NCI-H345 treated with DMSO at 0.1 percent for 48 hours (cell line): ENCODE results near the gene RSAD1.
A peak's percentile ranks its signal among the peaks of the same experiment; 100 is the strongest.

Experiments used
- DNase-seq: peaks from one replicate; lab custom pipeline; 2025; ENCODE audit not compliant: unreplicated experiment; lab: John Stamatoyannopoulos, UW

Gene RSAD1

GRCh38 chr17:50457621-50458020, 21.0 kb upstream of the RSAD1 start:
- DNase-seq = no peak

DNA sequence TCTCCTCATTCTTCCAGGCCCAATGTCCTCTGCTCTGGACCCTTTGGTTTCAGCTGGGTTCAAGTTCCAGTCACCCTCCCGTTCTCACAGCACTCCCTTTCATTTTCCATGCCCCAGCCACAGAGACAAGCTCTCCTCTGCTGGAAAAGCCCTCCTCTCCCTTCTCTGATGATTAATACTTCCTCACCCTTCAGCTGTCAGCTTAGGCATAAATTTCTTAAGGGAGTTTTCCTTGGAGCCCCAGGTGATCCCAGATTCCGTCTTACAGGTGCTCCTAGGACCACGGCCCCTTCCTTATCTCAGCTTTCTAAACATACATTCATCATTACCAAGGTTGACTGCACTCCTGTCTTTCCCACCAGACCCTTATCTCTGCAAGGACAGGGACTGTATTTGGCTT, 20.4 kb upstream of the RSAD1 start:
- DNase-seq = no peak

DNA sequence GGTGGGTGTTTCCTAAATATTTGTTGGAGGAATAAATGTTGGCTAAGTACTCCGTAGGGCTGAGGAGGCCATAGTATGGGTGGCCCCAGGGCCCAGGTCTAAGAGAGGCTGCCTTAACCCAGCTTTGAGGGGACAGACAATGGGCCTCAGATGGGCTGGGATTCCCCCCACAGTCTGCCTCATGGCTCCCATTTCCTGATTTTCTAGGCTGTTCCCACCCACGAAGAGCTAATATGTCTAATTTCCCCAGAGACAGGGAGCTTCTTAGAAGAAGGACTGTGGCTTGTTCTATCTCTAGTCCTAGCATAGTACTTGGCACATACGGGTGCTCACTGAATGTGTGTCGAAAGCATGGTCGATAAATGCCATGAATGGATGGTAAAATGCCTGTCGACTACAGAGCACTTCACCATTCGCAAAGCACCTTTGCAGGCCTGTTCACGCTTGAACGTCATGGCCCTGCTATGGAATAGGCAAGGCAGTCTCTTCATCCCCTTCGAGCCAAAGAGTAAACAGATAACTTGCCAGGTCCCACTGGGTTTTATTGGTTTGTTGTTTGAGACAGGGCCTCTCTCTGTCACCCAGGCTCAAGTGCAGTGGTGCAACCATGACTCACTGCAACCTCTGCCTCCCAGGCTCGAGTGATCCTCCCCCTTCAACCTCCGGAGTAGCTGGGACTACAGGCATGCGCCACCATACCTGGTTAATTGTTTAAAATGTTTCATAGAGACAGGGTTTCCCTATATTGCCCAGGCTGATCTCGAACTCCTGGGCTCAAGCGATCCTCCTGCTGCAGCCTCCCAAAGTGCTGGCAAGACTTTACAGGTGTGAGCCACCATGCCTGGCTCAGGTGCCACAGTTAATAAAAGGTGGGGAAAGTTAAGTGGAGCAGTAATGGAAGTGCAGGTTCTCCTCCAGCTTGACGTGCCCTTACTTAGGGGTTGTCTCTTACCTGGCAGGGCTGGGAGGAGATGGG, 19.7 kb upstream of the RSAD1 start:
- DNase-seq = peak; percentile 50

DNA sequence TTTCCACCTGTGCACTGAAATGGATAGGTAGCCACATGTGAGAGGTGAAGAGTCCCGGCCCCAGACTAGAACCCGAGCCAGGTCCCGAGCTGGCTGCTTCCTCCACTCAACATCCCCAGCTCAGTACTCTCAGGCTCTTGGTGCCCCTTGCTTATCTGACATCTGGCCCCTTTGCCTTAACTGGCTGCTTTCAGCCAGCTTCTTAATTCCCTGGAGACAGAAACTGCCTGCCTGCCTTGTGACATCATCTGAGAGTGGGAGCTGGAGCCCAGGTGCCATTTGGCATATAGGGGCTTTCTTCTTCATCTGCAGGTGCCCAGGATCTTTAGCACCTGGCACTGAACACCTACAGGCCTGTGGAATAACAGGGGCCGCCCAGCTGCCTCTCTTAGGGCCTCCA, 18.9 kb upstream of the RSAD1 start:
- no peak for DNase-seq

- DNase-seq = no peak
Measured at GRCh38 chr17:50460831-50461526, 17.7 kb upstream of the RSAD1 start.

DNA sequence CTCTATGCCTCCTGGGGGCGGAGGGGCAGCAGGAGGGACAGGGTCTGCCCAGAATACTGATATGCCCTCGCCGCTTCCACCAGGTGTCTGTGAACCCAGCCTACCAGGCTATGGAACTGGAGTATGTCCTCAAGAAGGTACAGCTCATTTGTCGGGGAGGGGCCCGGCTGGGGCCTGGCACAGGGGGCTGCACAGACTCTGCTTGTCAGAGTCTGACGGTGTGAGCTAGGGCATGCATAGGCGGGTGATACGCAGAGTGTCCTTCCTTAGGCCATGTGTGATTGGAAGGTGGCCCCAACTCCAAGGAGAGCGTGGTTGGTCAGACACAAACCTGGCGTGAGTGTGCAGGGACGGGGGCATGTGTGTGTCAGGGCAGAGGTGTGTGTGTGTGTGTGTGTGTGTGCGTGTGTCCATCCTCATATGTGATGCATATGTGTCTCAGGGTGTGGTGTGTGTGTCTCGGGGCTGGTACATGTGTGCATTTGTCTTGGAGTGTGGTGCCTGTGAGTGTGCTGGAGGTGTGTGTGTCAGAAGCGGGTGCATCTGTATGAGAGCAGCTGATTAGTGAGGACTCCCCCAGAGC, 17.0 kb upstream of the RSAD1 start:
- DNase-seq = no peak

GRCh38 chr17:50462446-50462845, 16.2 kb upstream of the RSAD1 start:
- DNase-seq = no peak

DNA sequence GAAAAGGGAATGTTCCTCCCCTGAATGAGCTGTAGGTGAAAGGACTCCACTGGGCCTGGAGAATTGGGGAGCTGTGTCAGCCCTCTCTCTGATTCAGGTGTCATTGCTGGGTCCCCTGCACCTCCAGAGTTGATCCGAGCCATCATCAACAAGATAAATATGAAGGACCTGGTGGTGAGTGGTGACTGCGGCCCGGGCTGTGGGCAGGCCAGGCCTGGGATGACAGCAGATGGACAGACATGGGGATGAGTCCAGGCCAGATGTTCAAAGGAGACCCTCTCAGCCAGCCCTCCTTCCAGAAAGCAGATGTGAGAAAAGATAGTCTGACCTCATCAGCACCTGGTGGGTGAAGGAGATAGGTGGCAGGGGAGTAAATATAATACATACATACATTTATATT, 14.5 kb upstream of the RSAD1 start:
- DNase-seq = no peak

GRCh38 chr17:50464736-50465135, 13.9 kb upstream of the RSAD1 start:
- DNase-seq = no peak

- DNase-seq = no peak
Measured at GRCh38 chr17:50465171-50465570, 13.5 kb upstream of the RSAD1 start.

DNA sequence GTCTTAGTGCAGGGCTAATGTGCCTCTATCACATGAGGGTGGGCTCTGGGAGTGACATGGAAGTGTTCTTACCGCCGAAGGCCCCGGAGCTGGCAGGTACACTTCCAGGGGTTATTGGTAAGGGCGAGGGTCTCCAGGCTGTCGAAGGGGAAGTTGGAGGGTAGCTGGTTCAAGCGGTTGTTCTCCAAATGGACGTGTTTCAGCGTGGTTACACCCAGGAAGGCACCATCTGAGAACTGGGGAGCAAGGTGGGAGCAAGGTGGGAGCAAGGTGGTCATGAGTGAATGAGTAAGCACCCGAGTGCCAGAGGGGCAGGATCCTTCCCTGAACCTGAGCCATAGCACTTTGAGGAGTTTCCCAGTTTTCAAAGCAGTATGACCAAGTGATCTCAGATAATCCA, 13.0 kb upstream of the RSAD1 start:
- no peak for DNase-seq

GRCh38 chr17:50466371-50467113, 12.1 kb upstream of the RSAD1 start:
- no peak for DNase-seq

DNA sequence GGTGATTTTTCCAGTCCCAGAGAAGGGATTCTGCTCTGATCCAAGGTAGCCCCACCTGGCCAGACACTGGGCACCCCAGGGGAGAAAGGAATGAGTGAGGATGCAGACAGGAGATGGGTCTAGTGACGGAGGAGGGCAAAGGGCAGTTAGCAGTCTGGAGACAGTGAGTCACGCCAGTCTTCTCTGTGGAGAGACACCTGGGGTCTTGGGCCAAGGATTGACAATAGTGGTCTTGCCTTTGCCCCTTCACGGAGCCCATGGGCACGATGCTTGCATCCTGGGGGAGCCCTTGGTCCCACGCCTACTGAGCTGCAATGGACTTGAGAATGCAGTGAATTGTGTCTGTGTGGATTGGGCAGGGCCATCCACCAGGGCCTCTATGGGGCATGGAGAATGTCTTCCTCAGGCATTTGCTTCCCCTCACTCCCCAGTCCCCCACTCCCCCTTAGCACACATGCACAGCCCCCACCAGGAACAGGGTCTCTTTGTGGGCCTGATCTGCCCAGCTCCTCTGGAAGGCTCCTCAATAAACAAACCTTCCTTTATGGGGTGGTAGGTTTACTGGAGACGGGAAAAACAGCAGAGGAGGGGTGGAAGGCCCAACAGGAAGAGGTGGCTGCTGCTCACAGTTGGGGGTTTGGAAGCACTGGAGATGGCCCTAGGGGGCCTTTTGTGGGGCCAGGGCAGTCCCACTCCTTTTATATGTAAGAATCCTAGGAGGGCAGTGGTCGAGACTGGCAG, 11.4 kb upstream of the RSAD1 start:
- no peak for DNase-seq

GRCh38 chr17:50467855-50468303, 10.8 kb upstream of the RSAD1 start:
- DNase-seq = no peak

DNA sequence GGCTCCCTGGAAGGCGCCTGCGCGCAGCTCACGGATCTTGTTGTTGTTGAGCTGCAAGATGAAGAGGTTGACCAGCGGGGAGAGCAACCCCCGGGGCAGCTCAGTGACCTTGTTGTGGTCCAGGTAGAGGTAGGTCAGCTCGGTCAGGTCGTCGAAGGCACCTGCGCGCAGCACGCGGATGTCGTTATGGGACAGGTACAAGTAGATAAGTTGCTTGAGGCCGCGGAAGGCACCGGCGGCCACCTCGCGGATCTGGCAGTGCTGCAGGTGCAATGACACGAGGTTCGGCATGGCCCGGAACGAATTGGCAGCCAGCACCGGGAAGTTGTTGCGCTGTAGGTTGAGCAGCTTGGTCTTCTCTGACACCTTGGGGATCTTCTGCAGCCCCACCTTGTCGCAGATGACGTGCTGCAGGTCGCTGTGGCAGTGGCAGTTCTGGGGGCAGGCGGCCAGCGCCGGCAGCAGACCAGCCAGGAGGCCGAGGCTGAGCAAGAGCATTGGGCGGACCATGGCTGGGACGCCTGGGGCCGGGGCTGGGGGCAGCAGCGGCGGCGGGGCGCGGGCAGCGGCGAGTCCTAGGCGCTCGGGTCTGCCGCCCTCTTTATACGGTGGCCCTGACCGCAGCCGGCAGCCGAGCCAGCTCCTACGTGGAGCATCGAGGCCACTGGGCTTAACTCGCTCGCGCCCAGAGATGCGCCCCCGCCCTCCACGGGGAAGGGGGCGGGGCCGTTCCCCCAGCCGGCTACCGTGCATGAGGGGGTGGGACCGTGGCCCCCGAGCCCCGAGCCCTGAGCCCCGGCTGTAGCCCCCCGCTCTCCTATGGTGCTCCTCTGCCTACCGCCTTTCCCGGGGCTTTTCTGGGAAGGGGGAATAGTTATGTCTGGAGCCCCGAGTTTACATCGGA, 10.1 kb upstream of the RSAD1 start, which contains the start of gene CHAD:
TSS of gene CHAD (minus strand) at position 577 of the 904 bp plus-strand sequence. CDS start at position 510, 67 bp downstream.
- no peak for DNase-seq

- DNase-seq = no peak
Measured at GRCh38 chr17:50469208-50469605, 9.5 kb upstream of the RSAD1 start.

GRCh38 chr17:50469671-50470305, 8.9 kb upstream of the RSAD1 start:
- no peak for DNase-seq

DNA sequence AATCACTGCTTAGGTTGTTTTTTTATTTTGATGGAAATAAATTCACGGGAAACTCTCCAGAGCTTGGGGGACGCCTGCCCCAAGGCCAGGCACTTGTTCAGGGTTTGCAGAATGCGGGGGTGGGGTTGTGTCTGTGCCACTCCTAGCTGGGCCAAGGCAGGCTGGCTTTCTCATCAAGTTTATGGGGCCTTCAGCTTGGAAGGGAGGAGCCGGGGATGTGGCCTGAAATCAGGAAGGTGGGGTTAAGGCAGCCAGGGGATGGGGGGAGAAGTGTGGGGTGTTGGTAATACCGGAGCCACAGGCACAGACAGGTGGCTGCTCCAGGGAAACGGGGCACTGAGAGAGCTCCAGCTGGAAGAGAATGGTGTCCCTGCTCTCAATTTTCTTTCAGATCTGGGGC, 8.2 kb upstream of the RSAD1 start:
- DNase-seq = no peak
